CD14-positive monocyte (primary cell): ENCODE measurements around the gene STX8. TPM values are rescaled to one million over a fixed set of nuclear protein-coding genes. Genes with fewer than 3 reads are reported as not detected.

ENCODE experiments used
- DNase-seq, 3 donors: peaks; one replicate each; pipeline ENCODE4 v3.0.0-alpha.2; 2011 to 2022
- H2AFZ ChIP-seq: 2 replicates; pipeline ENCODE4 v1.6.0; 2012; ENCODE audit warnings: mild to moderate bottlenecking, low read depth, low read length, inconsistent platforms; ENCODE audit not compliant: insufficient read depth, poor library complexity, severe bottlenecking
- H3K27ac ChIP-seq, 2 donors: 1 replicate in 1 of 2; 2 replicates in 1 of 2; pipeline ENCODE4 v1.5.1; 2012 to 2013; ENCODE audit warnings: low read length in 2 of 2, control low read depth in 1 of 2, inconsistent platforms in 1 of 2, low read depth in 1 of 2, mild to moderate bottlenecking in 1 of 2
- H3K27me3 ChIP-seq, 2 donors: one replicate each; pipeline versions ENCODE4 v1.6.0 to v1.6.1; 2011 to 2013; ENCODE audit warnings: low read length in 2 of 2; ENCODE audit not compliant: control insufficient read depth in 2 of 2, insufficient read depth in 2 of 2
- H3K36me3 ChIP-seq, 2 donors: replicated peaks in 1 of 2; 1 replicate in 1 of 2; 2 replicates in 1 of 2; pipeline versions ENCODE4 v1.5.1 to v1.6.1; 2012 to 2013; ENCODE audit warnings: low read length in 2 of 2, control low read depth in 1 of 2, inconsistent platforms in 1 of 2, mild to moderate bottlenecking in 1 of 2; ENCODE audit not compliant: insufficient read depth in 2 of 2, control insufficient read depth in 1 of 2
- H3K4me1 ChIP-seq, 2 donors: 1 replicate in 1 of 2; 2 replicates in 1 of 2; pipeline versions ENCODE4 v1.5.1 to v1.6.1; 2012 to 2013; ENCODE audit warnings: low read length in 2 of 2, control low read depth in 1 of 2, inconsistent platforms in 1 of 2, mild to moderate bottlenecking in 1 of 2, moderate library complexity in 1 of 2; ENCODE audit not compliant: insufficient read depth in 2 of 2, control insufficient read depth in 1 of 2
- H3K4me2 ChIP-seq: replicated peaks from 2 replicates; pipeline ENCODE3; 2012; ENCODE audit warnings: low read length, moderate library complexity, mild to moderate bottlenecking; ENCODE audit not compliant: poor library complexity, severe bottlenecking; ENCODE audit errors: extremely low read depth
- H3K4me3 ChIP-seq, 3 experiments: fragments of 200-600 bp in 1 of 3; sonication (generic) in 1 of 3; replicated peaks in 1 of 3; 1 replicate in 2 of 3; 2 replicates in 1 of 3; pipeline ENCODE4 v1.5.1; 2011 to 2013; ENCODE audit warnings: low read length in 3 of 3, mild to moderate bottlenecking in 3 of 3, control low read depth in 2 of 3, low read depth in 2 of 3, inconsistent platforms in 1 of 3, moderate library complexity in 1 of 3
- H3K79me2 ChIP-seq: 2 replicates; pipeline ENCODE4 v1.6.0; 2012; ENCODE audit warnings: mild to moderate bottlenecking, control low read depth, inconsistent platforms, low read length, moderate library complexity; ENCODE audit not compliant: insufficient read depth
- H3K9ac ChIP-seq: 2 replicates; pipeline ENCODE4 v1.6.0; 2017; ENCODE audit warnings: low read length, mild to moderate bottlenecking; ENCODE audit not compliant: insufficient read depth, poor library complexity, severe bottlenecking
- H3K9me3 ChIP-seq, 2 donors: replicated peaks in 1 of 2; 1 replicate in 1 of 2; 2 replicates in 1 of 2; pipeline versions ENCODE4 v1.5.1 to v1.6.1; 2012 to 2013; ENCODE audit warnings: low read length in 2 of 2, control low read depth in 1 of 2; ENCODE audit not compliant: control insufficient read depth in 1 of 2, insufficient read depth in 1 of 2
- H4K20me1 ChIP-seq: 2 replicates; pipeline ENCODE4 v1.6.0; 2012; ENCODE audit warnings: mild to moderate bottlenecking, low read length, control low read depth, moderate library complexity; ENCODE audit not compliant: insufficient read depth
- H3K27ac Mint-ChIP-seq, 7 donors: one replicate each; pipeline ENCODE4 v1.8.0; 2020; ENCODE audit warnings: mild to moderate bottlenecking in 7 of 7, mixed read lengths in 7 of 7, moderate library complexity in 6 of 7, inconsistent platforms in 2 of 7
- H3K27me3 Mint-ChIP-seq, 3 donors: one replicate each; pipeline ENCODE4 v1.8.0; 2021 to 2022; ENCODE audit warnings: low read depth in 3 of 3, mild to moderate bottlenecking in 3 of 3, mixed read lengths in 3 of 3, moderate library complexity in 3 of 3, inconsistent platforms in 1 of 3
- H3K36me3 Mint-ChIP-seq, 2 donors: one replicate each; pipeline ENCODE4 v1.8.0; 2020; ENCODE audit warnings: mixed read lengths in 2 of 2, inconsistent platforms in 1 of 2, mild to moderate bottlenecking in 1 of 2
- H3K4me1 Mint-ChIP-seq: one replicate; pipeline ENCODE4 v1.8.0; 2020; ENCODE audit warnings: mild to moderate bottlenecking, mixed read lengths
- H3K4me3 Mint-ChIP-seq, 2 donors: one replicate each; pipeline ENCODE4 v1.8.0; 2020; ENCODE audit warnings: mild to moderate bottlenecking in 2 of 2, mixed read lengths in 2 of 2, moderate library complexity in 1 of 2
- H3K9me3 Mint-ChIP-seq, 7 donors: one replicate each; pipeline ENCODE4 v1.8.0; 2020 to 2022; ENCODE audit warnings: mixed read lengths in 7 of 7, mild to moderate bottlenecking in 6 of 7, moderate library complexity in 6 of 7, inconsistent platforms in 2 of 7
- WGBS: methylation state at CpG from one replicate; pipeline ENCODE4 v1.1.5; 2013; ENCODE audit warnings: missing lambda C conversion rate; ENCODE audit not compliant: insufficient coverage; 5-methylcytosine and 5-hydroxymethylcytosine counted together
- intact Hi-C, 2 donors: fragments of 100-400 bp; cut with micrococcal nuclease; formaldehyde crosslinking; loops; one replicate each; pipeline versions ENCODE4 v1.15.0 to v1.15.1; 2023
- polyA plus RNA-seq, 3 donors: library from polyadenylated mRNA; depleted of rRNA in 1 of 3; unstranded in 2 of 3; stranded (reverse) in 1 of 3; fragments of 300-500 nt in 2 of 3; fragments of >200 nt in 1 of 3; fragmentation: Illumina TruSeq in 2 of 3; gene quantifications; 1 replicate in 2 of 3; 2 replicates in 1 of 3; pipeline ENCODE4 v1.2.3, GENCODE V29; 2012 to 2021
- TF ChIP-seq, protein P1 (sequence below): fragments of 200-600 bp; IDR thresholded peaks from one replicate; pipeline ENCODE4 v1.8.0; 2022; ENCODE audit warnings: antibody characterized with exemption, mild to moderate bottlenecking

STX8 gene
- polyA plus RNA-seq, 3 donors = 44.4 to 170 (median 142) TPM

DNA sequence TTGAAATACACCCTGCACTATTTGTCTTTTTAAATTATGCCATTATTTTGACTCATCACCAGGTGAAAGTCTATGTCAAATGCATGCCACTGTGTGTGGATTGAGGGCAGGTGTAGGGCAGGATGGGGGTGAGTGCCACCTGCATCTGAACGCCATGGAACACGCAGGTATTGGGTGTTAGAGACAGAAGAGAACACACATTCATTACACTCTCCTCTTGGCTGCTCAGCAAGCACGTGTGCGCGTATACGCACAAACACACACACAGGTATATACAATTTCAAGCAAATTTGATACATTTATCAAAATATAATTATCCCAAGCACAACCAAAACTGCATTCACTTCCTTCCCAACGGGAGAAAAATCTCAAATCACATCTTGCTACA lies 285.4 kb downstream of the STX8 start:
- TF ChIP-seq, protein P1, sequence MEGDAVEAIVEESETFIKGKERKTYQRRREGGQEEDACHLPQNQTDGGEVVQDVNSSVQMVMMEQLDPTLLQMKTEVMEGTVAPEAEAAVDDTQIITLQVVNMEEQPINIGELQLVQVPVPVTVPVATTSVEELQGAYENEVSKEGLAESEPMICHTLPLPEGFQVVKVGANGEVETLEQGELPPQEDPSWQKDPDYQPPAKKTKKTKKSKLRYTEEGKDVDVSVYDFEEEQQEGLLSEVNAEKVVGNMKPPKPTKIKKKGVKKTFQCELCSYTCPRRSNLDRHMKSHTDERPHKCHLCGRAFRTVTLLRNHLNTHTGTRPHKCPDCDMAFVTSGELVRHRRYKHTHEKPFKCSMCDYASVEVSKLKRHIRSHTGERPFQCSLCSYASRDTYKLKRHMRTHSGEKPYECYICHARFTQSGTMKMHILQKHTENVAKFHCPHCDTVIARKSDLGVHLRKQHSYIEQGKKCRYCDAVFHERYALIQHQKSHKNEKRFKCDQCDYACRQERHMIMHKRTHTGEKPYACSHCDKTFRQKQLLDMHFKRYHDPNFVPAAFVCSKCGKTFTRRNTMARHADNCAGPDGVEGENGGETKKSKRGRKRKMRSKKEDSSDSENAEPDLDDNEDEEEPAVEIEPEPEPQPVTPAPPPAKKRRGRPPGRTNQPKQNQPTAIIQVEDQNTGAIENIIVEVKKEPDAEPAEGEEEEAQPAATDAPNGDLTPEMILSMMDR = no peak
- Histone ChIP-seq H3K4me2 (no peak overlapping the region), H3K4me1 (peaks cover 0 to 4% of the 10 kb centered on the region in 2 donors), H2AFZ (no peak overlapping the region), H3K9ac (no peak overlapping the region), H3K4me3 (no peak overlapping the region), H3K79me2 (no peaks in the 10 kb centered on the region), H3K27ac (no peak overlapping the region), H3K36me3 (no peaks in the 10 kb centered on the region), H3K9me3 (no peaks in the 10 kb centered on the region), H4K20me1 (no peaks in the 10 kb centered on the region), H3K27me3 (no peaks in the 10 kb centered on the region)
- no peaks in the 10 kb centered on the region for H3K9me3 Mint-ChIP-seq
- intact Hi-C loops = no loop called here
- peaks cover 21% of the 10 kb centered on the region for H3K4me1 Mint-ChIP-seq
- peaks cover 0 to 3% of the 10 kb centered on the region in 2 donors for H3K36me3 Mint-ChIP-seq
- H3K4me3 Mint-ChIP-seq = no peak overlapping the region
- H3K27ac Mint-ChIP-seq = no peak overlapping the region
- no peak for DNase-seq
- 75% methylated on average over 4 of the region's 7 CpGs for WGBS
- no peaks in the 10 kb centered on the region for H3K27me3 Mint-ChIP-seq

DNA sequence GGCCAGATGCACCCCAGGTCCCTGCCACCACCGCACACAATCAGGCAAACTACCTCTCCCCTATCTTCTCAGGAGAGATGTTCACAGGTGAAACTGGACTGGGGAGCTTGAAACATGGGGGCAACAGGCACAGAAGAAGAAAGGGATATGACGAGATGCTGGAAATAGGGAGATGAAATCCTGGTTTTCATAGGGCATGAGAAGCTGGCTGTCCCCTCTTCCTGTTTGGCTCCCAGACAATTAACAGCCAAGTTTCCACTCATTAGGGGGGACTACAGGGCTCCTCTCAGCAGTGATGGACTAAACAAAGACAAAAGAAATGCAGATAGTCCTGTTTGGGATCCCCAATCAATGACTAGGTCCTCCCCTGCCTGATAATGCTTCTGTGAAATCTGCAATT lies 288.3 kb downstream of the STX8 start:
- 100% methylated on average over 1 of the region's 2 CpGs for WGBS
- no peak overlapping the region for H3K4me2 ChIP-seq
- H3K4me3 ChIP-seq = no peak overlapping the region
- no peaks in the 10 kb centered on the region for H3K79me2 ChIP-seq
- H3K27ac ChIP-seq = no peak overlapping the region
- no peaks in the 10 kb centered on the region for H3K4me1 ChIP-seq
- H3K9me3 Mint-ChIP-seq = no peaks in the 10 kb centered on the region
- H3K9ac ChIP-seq = no peak overlapping the region
- no peaks in the 10 kb centered on the region for H4K20me1 ChIP-seq
- intact Hi-C loops = no loop called here
- TF ChIP-seq, protein P1 = no peak
- DNase-seq = no peak
- no peaks in the 10 kb centered on the region for H3K27me3 ChIP-seq
- H3K4me1 Mint-ChIP-seq = peaks cover 8% of the 10 kb centered on the region
- no peaks in the 10 kb centered on the region for H3K9me3 ChIP-seq
- H3K36me3 Mint-ChIP-seq = peaks cover 0 to 3% of the 10 kb centered on the region in 2 donors
- H3K4me3 Mint-ChIP-seq = no peak overlapping the region
- no peak overlapping the region for H2AFZ ChIP-seq
- H3K36me3 ChIP-seq = no peaks in the 10 kb centered on the region
- no peak overlapping the region for H3K27ac Mint-ChIP-seq
- no peaks in the 10 kb centered on the region for H3K27me3 Mint-ChIP-seq
